Measurements from ENCODE around the gene DGKZ.

Gene DGKZ

DNA sequence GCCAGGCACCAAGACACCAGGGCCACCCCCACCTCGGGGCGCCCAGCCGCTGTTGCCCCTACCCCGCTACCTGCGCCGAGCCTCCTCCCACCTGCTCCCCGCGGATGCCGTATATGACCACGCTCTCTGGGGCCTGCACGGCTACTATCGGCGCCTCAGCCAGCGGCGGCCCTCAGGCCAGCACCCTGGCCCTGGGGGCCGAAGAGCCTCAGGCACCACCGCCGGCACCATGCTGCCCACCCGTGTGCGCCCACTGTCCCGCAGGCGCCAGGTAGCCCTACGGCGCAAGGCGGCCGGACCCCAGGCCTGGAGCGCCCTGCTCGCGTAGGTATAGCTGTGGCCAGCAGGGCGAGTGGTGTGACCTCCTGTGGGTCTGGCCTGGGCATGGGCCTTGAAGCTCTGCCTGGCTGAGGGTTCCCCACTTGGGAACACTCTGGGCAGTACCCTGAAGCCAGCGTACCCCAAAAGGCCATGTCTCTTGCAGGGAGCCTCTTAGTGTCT is 19.4 kb downstream of the DGKZ start:
- TF ChIP-seq, protein P1, sequence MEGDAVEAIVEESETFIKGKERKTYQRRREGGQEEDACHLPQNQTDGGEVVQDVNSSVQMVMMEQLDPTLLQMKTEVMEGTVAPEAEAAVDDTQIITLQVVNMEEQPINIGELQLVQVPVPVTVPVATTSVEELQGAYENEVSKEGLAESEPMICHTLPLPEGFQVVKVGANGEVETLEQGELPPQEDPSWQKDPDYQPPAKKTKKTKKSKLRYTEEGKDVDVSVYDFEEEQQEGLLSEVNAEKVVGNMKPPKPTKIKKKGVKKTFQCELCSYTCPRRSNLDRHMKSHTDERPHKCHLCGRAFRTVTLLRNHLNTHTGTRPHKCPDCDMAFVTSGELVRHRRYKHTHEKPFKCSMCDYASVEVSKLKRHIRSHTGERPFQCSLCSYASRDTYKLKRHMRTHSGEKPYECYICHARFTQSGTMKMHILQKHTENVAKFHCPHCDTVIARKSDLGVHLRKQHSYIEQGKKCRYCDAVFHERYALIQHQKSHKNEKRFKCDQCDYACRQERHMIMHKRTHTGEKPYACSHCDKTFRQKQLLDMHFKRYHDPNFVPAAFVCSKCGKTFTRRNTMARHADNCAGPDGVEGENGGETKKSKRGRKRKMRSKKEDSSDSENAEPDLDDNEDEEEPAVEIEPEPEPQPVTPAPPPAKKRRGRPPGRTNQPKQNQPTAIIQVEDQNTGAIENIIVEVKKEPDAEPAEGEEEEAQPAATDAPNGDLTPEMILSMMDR (IDR thresholded peaks at IDR 0.05) = no peak

DNA sequence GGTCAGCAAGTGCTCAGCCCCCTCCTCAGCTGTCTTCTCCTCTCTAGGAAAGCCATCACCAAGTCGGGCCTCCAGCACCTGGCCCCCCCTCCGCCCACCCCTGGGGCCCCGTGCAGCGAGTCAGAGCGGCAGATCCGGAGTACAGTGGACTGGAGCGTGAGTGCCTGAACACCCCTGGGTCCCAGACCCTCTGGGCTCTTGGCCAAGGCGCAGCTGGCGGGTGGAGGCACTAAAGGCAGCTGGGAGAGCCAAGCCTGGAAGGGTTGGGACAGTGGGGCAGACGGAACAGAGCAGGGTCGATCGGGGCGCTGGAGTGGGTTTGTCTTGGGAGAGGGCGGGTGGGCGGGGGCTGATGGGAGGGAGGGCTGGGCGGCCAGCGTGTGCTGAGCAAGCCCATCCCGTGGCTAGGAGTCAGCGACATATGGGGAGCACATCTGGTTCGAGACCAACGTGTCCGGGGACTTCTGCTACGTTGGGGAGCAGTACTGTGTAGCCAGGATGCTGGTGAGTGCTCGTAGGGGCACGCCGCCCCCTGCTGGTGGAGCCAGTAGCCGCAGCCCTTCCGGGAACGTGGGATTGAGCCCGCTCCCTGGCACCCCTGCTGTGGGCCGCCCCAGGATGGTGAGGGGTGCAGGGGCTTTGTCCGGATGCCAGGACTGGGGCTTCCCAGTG is 20.1 kb downstream of the DGKZ start:
- TF ChIP-seq, protein P1 (IDR thresholded peaks at IDR 0.05) = peak; percentile 92

DNA sequence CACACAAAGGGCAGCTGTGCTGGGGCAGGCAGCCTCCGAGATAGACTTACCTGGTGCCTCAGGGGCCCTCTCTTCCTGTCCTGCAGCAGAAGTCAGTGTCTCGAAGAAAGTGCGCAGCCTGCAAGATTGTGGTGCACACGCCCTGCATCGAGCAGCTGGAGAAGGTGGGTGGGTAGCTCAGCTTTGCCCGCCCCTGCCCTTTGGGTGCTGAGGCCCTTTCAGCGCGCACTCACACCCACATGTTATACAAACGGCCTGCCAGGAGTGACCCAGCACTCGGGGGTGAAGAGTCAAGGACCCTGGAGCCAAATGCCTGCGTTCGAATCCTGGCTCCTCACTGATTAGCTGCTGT is 20.6 kb downstream of the DGKZ start:
- TF ChIP-seq, protein P1 (IDR thresholded peaks at IDR 0.05) = peak; percentile 48

DNA sequence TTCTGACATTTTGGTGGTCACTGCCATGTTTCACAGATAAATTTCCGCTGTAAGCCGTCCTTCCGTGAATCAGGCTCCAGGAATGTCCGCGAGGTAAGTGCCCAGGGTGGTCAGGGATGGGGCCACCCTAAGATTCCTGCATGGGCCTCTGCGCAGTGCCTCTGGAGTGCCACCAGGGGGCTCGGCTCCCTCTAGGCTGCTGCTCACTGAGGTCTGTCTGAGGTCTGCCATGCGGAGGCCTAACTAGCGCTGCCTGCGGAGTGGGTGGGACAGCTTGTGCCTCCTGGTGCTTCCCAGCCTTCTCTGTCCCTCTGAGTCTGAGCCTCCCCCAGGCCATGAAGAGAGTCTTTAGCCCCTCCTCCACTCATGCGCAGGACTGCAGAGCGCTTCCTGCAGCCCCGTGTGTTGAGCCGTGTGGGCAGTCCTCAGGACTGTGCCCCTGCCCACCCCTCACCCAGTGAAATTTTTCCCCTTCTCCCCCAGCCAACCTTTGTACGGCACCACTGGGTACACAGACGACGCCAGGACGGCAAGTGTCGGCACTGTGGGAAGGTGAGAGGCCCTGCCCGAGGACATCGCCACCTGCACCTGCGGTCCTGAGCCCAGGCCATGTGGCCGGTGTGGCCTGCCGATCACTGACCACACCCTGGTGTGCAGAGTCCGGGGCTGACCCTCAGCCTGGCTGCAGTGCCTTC is 22.3 kb downstream of the DGKZ start:
- TF ChIP-seq, protein P1 (IDR thresholded peaks at IDR 0.05) = peak; percentile 94

DNA sequence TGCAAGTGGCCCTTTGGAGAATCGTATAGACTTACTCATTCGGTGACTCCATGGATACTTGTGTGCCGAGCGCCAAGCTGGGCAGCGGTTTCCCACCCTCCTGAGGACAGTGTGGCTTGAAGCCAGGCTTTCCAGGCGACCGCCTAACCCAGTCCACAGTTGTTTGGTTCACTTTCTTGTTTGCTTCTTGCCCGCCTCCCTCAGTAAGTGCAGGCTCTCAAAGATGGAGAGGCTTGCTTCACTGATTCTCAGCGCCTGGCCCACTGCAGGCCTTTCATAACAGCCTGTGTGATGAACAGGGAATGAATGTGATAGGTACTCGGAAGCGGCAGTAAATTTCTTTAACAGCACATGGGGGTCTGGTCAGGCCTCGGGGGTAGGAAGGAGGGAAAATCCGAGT is 23.0 kb downstream of the DGKZ start:
- TF ChIP-seq, protein P1 (IDR thresholded peaks at IDR 0.05) = no peak

DNA sequence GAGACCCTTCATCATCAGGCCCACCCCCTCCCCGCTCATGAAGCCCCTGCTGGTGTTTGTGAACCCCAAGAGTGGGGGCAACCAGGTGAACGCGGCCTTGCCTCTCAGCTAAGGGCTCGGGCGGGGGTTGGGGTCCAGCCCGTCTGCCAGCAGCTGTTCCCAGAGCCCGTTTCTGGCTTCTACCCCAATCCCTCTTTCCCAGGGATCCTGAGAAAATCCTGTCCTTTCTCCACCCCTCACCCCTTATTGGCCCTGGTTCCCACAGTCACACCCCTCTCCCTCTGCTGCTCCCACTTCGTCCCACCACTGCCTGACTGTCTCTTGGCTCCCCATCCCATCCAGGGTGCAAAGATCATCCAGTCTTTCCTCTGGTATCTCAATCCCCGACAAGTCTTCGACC is 24.8 kb downstream of the DGKZ start:
- TF ChIP-seq, protein P1 (IDR thresholded peaks at IDR 0.05) = no peak

DNA sequence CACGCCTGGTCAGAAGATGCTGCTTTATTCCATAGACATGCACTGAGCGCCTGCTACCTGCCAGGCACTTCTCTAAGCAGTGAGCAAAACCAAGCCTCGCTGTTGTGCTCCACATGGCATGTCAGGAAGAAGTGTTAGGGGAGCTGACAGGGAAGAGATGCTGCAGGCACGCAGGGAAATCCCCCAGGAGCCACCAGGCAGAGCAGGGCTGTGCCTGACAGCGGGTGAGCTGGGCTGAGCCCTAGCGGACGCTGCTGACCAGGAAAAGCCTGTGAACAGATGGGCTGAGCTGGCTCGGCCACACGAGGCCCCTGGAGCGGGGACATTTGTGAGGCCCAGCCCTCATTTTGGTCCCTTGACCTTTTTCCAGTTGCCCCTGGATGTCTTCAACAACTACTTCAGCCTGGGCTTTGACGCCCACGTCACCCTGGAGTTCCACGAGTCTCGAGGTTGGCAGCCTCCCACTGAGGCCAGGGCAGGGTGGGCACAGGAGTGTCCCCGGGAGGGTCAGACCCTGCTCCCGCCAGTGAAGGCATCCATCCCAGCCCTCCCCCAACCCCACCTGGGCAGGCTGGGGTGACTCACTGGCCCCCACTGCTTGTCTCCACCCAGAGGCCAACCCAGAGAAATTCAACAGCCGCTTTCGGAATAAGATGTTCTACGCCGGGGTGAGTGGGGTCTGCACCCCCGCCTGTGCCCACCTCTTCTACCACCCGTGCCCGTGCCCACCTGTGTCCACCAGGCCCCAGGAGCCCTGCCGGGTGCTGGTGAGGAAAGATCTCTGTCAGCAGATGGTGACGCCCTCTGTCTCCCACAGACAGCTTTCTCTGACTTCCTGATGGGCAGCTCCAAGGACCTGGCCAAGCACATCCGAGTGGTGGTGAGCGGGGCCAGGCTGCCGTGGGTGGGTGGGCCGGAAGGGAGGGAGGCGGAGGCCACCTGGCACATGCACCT is 26.8 kb downstream of the DGKZ start:
- TF ChIP-seq, protein P1 (IDR thresholded peaks at IDR 0.05) = no peak

Measured in LNCAP (cell line).